Gastrocnemius medialis (tissue), 4 donors: Measurements from ENCODE around the gene NSRP1.

Experiments
- POLR2A ChIP-seq, 2 donors: fragments of 450-650 bp; IDR thresholded peaks; one replicate each; pipeline ENCODE4 v1.6.1; 2017; ENCODE audit warnings: antibody characterized with exemption in 2 of 2, mild to moderate bottlenecking in 2 of 2, moderate library complexity in 2 of 2
- TF ChIP-seq, protein P1 (sequence below), 5 experiments: fragments of 450-650 bp in 3 of 5; fragments of 200-600 bp in 2 of 5; sonication (generic) in 2 of 5; IDR thresholded peaks in 4 of 5; conservative IDR thresholded peaks in 1 of 5; 1 replicate in 4 of 5; 2 replicates in 1 of 5; pipeline ENCODE4 v1.5.1; 2016 to 2019; ENCODE audit warnings: antibody characterized with exemption in 5 of 5, mild to moderate bottlenecking in 3 of 5, moderate library complexity in 3 of 5

DNA sequence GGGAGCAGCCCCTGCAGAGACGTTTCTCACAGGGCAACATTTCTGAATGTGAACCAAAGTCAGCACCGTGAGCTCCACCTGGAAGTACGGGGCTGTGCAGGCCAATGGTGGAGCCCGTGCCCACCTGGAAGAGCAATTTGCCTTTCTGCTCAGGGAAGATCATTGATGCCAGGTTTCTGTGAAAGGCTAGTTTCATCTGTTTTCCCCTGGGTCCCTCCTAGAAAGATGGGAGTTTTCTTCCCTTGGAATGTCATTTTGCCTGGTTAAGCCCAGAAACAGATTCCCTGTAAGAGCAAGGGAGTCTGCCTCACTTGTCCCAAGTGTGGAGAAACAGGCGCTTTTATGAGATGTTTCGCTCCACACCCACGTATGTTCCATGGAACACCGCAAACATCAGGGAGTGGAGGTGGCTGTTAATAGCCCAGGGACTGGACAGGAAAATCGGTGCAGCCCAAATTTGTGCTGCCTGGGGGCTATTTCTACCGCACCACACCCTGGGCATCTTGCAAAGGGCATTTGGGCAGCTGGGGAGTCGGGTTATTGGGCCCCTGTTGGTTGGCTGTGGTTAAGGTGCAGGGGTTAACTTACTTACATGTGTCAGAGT lies 116.3 kb downstream of the NSRP1 start:
- TF ChIP-seq, protein P1, sequence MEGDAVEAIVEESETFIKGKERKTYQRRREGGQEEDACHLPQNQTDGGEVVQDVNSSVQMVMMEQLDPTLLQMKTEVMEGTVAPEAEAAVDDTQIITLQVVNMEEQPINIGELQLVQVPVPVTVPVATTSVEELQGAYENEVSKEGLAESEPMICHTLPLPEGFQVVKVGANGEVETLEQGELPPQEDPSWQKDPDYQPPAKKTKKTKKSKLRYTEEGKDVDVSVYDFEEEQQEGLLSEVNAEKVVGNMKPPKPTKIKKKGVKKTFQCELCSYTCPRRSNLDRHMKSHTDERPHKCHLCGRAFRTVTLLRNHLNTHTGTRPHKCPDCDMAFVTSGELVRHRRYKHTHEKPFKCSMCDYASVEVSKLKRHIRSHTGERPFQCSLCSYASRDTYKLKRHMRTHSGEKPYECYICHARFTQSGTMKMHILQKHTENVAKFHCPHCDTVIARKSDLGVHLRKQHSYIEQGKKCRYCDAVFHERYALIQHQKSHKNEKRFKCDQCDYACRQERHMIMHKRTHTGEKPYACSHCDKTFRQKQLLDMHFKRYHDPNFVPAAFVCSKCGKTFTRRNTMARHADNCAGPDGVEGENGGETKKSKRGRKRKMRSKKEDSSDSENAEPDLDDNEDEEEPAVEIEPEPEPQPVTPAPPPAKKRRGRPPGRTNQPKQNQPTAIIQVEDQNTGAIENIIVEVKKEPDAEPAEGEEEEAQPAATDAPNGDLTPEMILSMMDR (IDR thresholded peaks at IDR 0.05 in 4 of 5, conservative IDR thresholded peaks at IDR 0.05 in 1 of 5): no peak
- TF ChIP-seq POLR2A (IDR thresholded peaks at IDR 0.05): no peak
